Measurements from ENCODE around the gene SLC66A2.

DNA sequence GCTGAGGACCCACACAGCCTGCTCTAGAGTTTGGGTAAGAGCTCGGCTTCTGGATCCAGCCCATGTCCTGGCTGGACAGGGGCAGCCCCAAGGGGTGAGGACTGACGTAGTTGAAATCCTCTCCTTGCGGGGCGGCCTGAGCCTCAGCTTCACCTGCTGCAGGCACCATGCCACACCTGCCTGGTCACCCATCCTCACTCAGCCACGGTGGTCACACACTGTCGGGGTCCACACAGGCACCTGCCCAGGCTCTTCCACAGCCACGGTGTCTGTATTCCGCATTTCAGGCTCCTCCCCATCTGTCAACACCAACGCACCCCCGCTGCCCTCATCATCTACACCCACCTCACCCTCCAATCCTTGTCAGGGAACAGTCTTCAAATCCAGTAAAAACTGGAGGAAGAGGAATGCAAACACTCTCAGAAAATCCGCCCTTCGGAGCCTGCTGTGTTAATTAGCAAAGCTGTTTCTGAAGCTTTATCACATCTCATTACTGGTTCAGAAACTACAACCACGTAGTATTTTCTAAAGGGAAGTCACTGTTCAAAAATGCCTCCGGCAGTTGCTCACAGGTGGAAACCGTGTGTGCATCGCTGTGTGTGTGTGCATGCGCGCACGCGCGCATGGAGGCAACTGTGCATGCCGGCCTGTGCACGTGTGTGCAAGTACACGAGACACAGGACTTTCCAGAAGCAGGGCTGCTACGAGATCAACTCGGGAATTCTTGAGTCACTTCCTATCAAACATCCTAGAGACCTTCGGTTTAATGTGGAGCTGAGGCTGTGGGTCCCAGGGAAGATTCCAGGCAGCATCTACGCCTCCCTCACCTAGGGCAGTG, 38.2 kb downstream of the SLC66A2 start:
- TF ChIP-seq POLR2A (IDR thresholded peaks at IDR 0.05), result no peak
- TF ChIP-seq, protein P1, sequence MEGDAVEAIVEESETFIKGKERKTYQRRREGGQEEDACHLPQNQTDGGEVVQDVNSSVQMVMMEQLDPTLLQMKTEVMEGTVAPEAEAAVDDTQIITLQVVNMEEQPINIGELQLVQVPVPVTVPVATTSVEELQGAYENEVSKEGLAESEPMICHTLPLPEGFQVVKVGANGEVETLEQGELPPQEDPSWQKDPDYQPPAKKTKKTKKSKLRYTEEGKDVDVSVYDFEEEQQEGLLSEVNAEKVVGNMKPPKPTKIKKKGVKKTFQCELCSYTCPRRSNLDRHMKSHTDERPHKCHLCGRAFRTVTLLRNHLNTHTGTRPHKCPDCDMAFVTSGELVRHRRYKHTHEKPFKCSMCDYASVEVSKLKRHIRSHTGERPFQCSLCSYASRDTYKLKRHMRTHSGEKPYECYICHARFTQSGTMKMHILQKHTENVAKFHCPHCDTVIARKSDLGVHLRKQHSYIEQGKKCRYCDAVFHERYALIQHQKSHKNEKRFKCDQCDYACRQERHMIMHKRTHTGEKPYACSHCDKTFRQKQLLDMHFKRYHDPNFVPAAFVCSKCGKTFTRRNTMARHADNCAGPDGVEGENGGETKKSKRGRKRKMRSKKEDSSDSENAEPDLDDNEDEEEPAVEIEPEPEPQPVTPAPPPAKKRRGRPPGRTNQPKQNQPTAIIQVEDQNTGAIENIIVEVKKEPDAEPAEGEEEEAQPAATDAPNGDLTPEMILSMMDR (IDR thresholded peaks at IDR 0.05), result no peak

Data from testis (tissue), 2 donors.